SK-N-SH (cell line): ENCODE results near the gene XAB2. TPM values are rescaled to one million over a fixed set of nuclear protein-coding genes. Genes with fewer than 3 reads are reported as not detected.

Experiments
- CTCF ChIA-PET: fragments of 300-600, 350-600 bp; formaldehyde crosslinking; extraction: SDS; loops from one replicate; lab custom pipeline; 2021; lab: Yijun Ruan, JAX
- POLR2A ChIA-PET: fragments of 350-600 bp; sonication (Branson Sonifier 250); formaldehyde crosslinking; extraction: SDS; loops from one replicate; lab custom pipeline; 2020; ENCODE audit warnings: antibody characterized with exemption, inconsistent platforms; lab: Yijun Ruan, JAX
- DNase-seq: peaks from one replicate; pipeline ENCODE4 v3.0.0; 2012
- H2AFZ ChIP-seq: fragments of 200-600 bp; sonication (generic); 2 replicates; pipeline ENCODE4 v1.8.1; 2016; ENCODE audit warnings: antibody characterized with exemption, mild to moderate bottlenecking, low read depth
- H3F3A ChIP-seq: fragments of 200-600 bp; sonication (generic); replicated peaks from 2 replicates; pipeline ENCODE3; 2016; ENCODE audit warnings: antibody characterized with exemption, mild to moderate bottlenecking; ENCODE audit not compliant: insufficient read depth
- H3K27ac ChIP-seq, 2 experiments: fragments of 200-500 bp in 1 of 2; fragments of 200-600 bp in 1 of 2; sonication (Bioruptor generic) in 1 of 2; sonication (generic), shearing (Covaris generic) in 1 of 2; 2 replicates each; pipeline versions ENCODE4 v1.5.1 to v1.6.1; 2014 to 2016; ENCODE audit warnings: low read depth in 2 of 2, inconsistent platforms in 1 of 2, low read length in 1 of 2, mild to moderate bottlenecking in 1 of 2, mixed read lengths in 1 of 2
- H3K27me3 ChIP-seq: fragments of 200-600 bp; sonication (generic), shearing (Covaris generic); 2 replicates; pipeline ENCODE4 v1.6.1; 2016; ENCODE audit warnings: mixed run types; ENCODE audit not compliant: insufficient read depth
- H3K36me3 ChIP-seq, 2 experiments: fragments of 200-500 bp in 1 of 2; fragments of 200-600 bp in 1 of 2; sonication (Bioruptor generic) in 1 of 2; sonication (generic) in 1 of 2; replicated peaks in 1 of 2; 2 replicates each; pipeline versions ENCODE3 to v1.5.1; 2014 to 2016; ENCODE audit warnings: low read length in 1 of 2, mild to moderate bottlenecking in 1 of 2; ENCODE audit not compliant: insufficient read depth in 2 of 2, control insufficient read depth in 1 of 2
- H3K4me1 ChIP-seq, 2 experiments: fragments of 200-500 bp in 1 of 2; fragments of 200-600 bp in 1 of 2; sonication (Bioruptor generic) in 1 of 2; sonication (generic), shearing (Covaris generic) in 1 of 2; 2 replicates each; pipeline versions ENCODE4 v1.5.1 to v1.6.1; 2014 to 2016; ENCODE audit warnings: low read depth in 1 of 2, low read length in 1 of 2, mixed run types in 1 of 2; ENCODE audit not compliant: insufficient read depth in 2 of 2, control insufficient read depth in 1 of 2
- H3K4me2 ChIP-seq: fragments of 200-600 bp; sonication (generic), shearing (Covaris generic); 2 replicates; pipeline ENCODE4 v1.6.1; 2017; ENCODE audit warnings: mixed run types
- H3K4me3 ChIP-seq, 2 experiments: fragments of 200-500 bp in 1 of 2; fragments of 200-600 bp in 1 of 2; sonication (Bioruptor generic) in 1 of 2; sonication (generic), shearing (Covaris generic) in 1 of 2; 2 replicates each; pipeline versions ENCODE4 v1.5.1 to v1.8.1; 2014 to 2016; ENCODE audit warnings: low read depth in 2 of 2, inconsistent platforms in 1 of 2, low read length in 1 of 2, mild to moderate bottlenecking in 1 of 2, mixed read lengths in 1 of 2, moderate library complexity in 1 of 2
- H3K79me2 ChIP-seq: fragments of 200-600 bp; sonication (generic); 2 replicates; pipeline ENCODE4 v1.8.1; 2017; ENCODE audit warnings: mild to moderate bottlenecking; ENCODE audit not compliant: insufficient read depth
- H3K9ac ChIP-seq: fragments of 200-600 bp; sonication (generic); 2 replicates; pipeline ENCODE4 v1.6.1; 2017; ENCODE audit warnings: mixed run types
- H3K9me2 ChIP-seq: fragments of 200-600 bp; sonication (generic); 2 replicates; pipeline ENCODE4 v1.6.1; 2017; ENCODE audit warnings: mixed run types
- H3K9me3 ChIP-seq: fragments of 200-600 bp; sonication (generic); 2 replicates; pipeline ENCODE4 v1.6.1; 2017; ENCODE audit warnings: mixed run types, mild to moderate bottlenecking, moderate library complexity
- H4K20me1 ChIP-seq: fragments of 200-600 bp; sonication (generic); 2 replicates; pipeline ENCODE4 v1.6.1; 2017; ENCODE audit warnings: mild to moderate bottlenecking, mixed run types; ENCODE audit not compliant: insufficient read depth
- CHD2 ChIP-seq: fragments of 150-350 bp; IDR thresholded peaks from 2 replicates; pipeline ENCODE4 v1.6.1; 2018; ENCODE audit warnings: low read length; ENCODE audit not compliant: partially characterized antibody
- CTCF ChIP-seq: fragments of 200-600 bp; sonication (generic); IDR thresholded peaks from 2 replicates; pipeline ENCODE4 v1.6.1; 2017; ENCODE audit warnings: antibody characterized with exemption, mild to moderate bottlenecking, moderate library complexity
- EP300 ChIP-seq, 2 experiments: IDR thresholded peaks; 2 replicates each; pipeline versions ENCODE4 v1.4.0 to v1.6.1; 2012; ENCODE audit warnings: borderline replicate concordance in 1 of 2, low read depth in 1 of 2, low read length in 1 of 2
- EZH2phosphoT487 ChIP-seq: fragments of 200-600 bp; sonication (generic); IDR thresholded peaks from 2 replicates; pipeline ENCODE4 v1.6.1; 2017; ENCODE audit warnings: low read depth, mixed run types, mild to moderate bottlenecking, antibody characterized with exemption, moderate library complexity, borderline replicate concordance
- FOXJ3 ChIP-seq: sonication (generic); formaldehyde crosslinking; IDR thresholded peaks from 2 replicates; pipeline ENCODE4 v1.5.1; 2020; ENCODE audit warnings: mild to moderate bottlenecking, missing genetic modification reagents
- FOXM1 ChIP-seq: IDR thresholded peaks from 2 replicates; pipeline ENCODE4 v1.4.0; 2012; ENCODE audit warnings: low read depth, mild to moderate bottlenecking
- GATA2 ChIP-seq: sonication (generic); formaldehyde crosslinking; IDR thresholded peaks from 2 replicates; pipeline ENCODE4 v1.5.0; 2020; ENCODE audit warnings: mild to moderate bottlenecking, missing genetic modification reagents
- IRF3 ChIP-seq: fragments of 150-350 bp; IDR thresholded peaks from 2 replicates; pipeline ENCODE4 v1.6.1; 2016; ENCODE audit warnings: mild to moderate bottlenecking, low read depth, low read length
- MAX ChIP-seq: IDR thresholded peaks from 2 replicates; pipeline ENCODE4 v1.4.0; 2012; ENCODE audit warnings: low read depth
- NFIC ChIP-seq: IDR thresholded peaks from 2 replicates; pipeline ENCODE4 v1.4.0; 2012; ENCODE audit warnings: borderline replicate concordance
- PBX3 ChIP-seq: IDR thresholded peaks from 2 replicates; pipeline ENCODE4; 2012
- POLR2AphosphoS5 ChIP-seq: IDR thresholded peaks from 2 replicates; pipeline ENCODE4 v1.6.1; 2012; ENCODE audit warnings: low read depth, low read length
- RAD21 ChIP-seq: IDR thresholded peaks from 2 replicates; pipeline ENCODE4 v1.6.1; 2012; ENCODE audit warnings: mild to moderate bottlenecking, low read length
- RCOR1 ChIP-seq: fragments of 150-350 bp; IDR thresholded peaks from 2 replicates; pipeline ENCODE4 v1.6.1; 2017; ENCODE audit warnings: antibody characterized with exemption, low read length
- SMC3 ChIP-seq: IDR thresholded peaks from 2 replicates; pipeline ENCODE4 v1.6.1; 2012; ENCODE audit warnings: low read depth, low read length, improper control_type of control experiment
- TCF12 ChIP-seq: IDR thresholded peaks from 2 replicates; pipeline ENCODE4 v1.4.0; 2012
- TEAD4 ChIP-seq: IDR thresholded peaks from 2 replicates; pipeline ENCODE4 v1.4.0; 2012; ENCODE audit warnings: mild to moderate bottlenecking, borderline replicate concordance; ENCODE audit not compliant: insufficient read depth
- USF1 ChIP-seq: IDR thresholded peaks from 2 replicates; pipeline ENCODE4 v1.4.0; 2012; ENCODE audit warnings: low read depth, borderline replicate concordance
- ZBTB33 ChIP-seq: IDR thresholded peaks from 2 replicates; pipeline ENCODE4 v1.4.0; 2012; ENCODE audit warnings: low read depth, borderline replicate concordance
- WGBS: methylation state at CpG from one replicate; pipeline ENCODE4 v1.1.6; 2017; ENCODE audit warnings: low lambda C conversion rate; 5-methylcytosine and 5-hydroxymethylcytosine counted together
- polyA plus RNA-seq, 3 experiments: library from polyadenylated mRNA; depleted of rRNA; stranded (reverse); fragments of >200 nt; gene quantifications; 2 replicates each; pipeline ENCODE4 v1.2.3, GENCODE V29; 2012

XAB2 gene
- polyA plus RNA-seq, 1 of the 3 experiments (the other 2 are of a cell fraction) = 43.3 TPM

GRCh38 chr19:7645163-7645562, 15.8 kb upstream of the XAB2 start (continued):
- no peak for TF ChIP-seq CTCF
- no peak for TF ChIP-seq RCOR1
- TF ChIP-seq FOXJ3 (CRISPR knock-in tag) = no peak

DNA sequence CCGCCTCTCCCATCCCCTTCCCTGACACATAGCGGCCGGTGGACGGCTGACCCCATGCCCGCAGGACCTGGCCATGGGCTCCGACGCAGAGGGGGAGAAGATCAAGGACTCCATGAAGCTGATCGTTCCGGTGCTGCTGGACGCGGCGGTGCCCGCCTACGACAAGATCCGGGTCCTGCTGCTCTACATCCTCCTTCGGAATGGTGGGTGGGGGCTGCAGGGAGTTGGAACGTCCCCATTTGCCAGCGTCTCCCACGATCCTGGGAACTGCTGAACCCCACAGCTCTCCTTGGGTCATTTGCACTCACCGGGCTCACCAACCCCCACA, 15.2 kb upstream of the XAB2 start:
- Histone ChIP-seq H3K27me3 (peaks cover 37% of the 10 kb centered on the region), H3K9me2 (no peaks in the 10 kb centered on the region), H3K9me3 (no peaks in the 10 kb centered on the region), H3K9ac (no peak overlapping the region), H3F3A (no peaks in the 10 kb centered on the region), H3K79me2 (no peaks in the 10 kb centered on the region), H3K4me3 (no peak overlapping the region), H2AFZ (no peak overlapping the region), H3K36me3 (no peaks in the 10 kb centered on the region), H3K4me2 (no peak overlapping the region)
- WGBS = 43% methylated on average over 9 of the region's 20 CpGs
- CTCF ChIA-PET = interaction anchor here (0.8 to 1.6 kb wide), 4 partner anchors 9 to 156 kb away, joined by 3 to 8 read pairs (median 5); partner anchors contain the start of gene TRAPPC5
- DNase-seq = peak; percentile 18
- POLR2A ChIA-PET = interaction anchor here (1.2 kb wide), 1 partner anchor 15 kb away, joined by 5 read pairs; the partner anchor contains the start of genes PET100 and XAB2
- TF ChIP-seq POLR2AphosphoS5 (no peak), RAD21 (no peak), ZBTB33 (no peak), SMC3 (no peak), EP300 (IDR thresholded peaks at IDR 0.05; ENCODE audit: borderline replicate concordance in 1 of 2, low read depth in 1 of 2, low read length in 1 of 2) (no peak), MAX (no peak), FOXM1 (no peak), USF1 (no peak), RCOR1 (no peak), CTCF (no peak), GATA2 (CRISPR knock-in tag) (no peak), EZH2phosphoT487 (no peak), FOXJ3 (CRISPR knock-in tag) (no peak), NFIC (no peak), PBX3 (no peak), IRF3 (no peak), TEAD4 (no peak), CHD2 (no peak), TCF12 (no peak)
- TF ChIP-seq, all 33 proteins: peak for 0
- Histone ChIP-seq H3K4me1 (no peaks in the 10 kb centered on the region), H4K20me1 (no peaks in the 10 kb centered on the region), H3K27ac (no peak overlapping the region)
